ENCODE data around the gene KCNJ6. TPM values are rescaled to one million over a fixed set of nuclear protein-coding genes. Genes with fewer than 3 reads are reported as not detected.

The KCNJ6 gene
- total RNA-seq, 1 donor from 2014 or later, result 10.5 TPM

- H3K27ac Mint-ChIP-seq (ENCODE audit: unreplicated experiment), result no peak overlapping the region
- H3K27me3 Mint-ChIP-seq (ENCODE audit: unreplicated experiment), result no peaks in the 10 kb centered on the region
- DNase-seq (ENCODE audit: extremely low spot score, unreplicated experiment), result no peak
- H3K4me1 Mint-ChIP-seq (ENCODE audit: unreplicated experiment), result peaks cover 4% of the 10 kb centered on the region
- no peak for TF ChIP-seq CTCF (IDR thresholded peaks at IDR 0.05)
- peaks cover 13% of the 10 kb centered on the region for H3K9me3 Mint-ChIP-seq (ENCODE audit: unreplicated experiment)
- H3K4me3 Mint-ChIP-seq (ENCODE audit: unreplicated experiment), result no peak overlapping the region
- H3K36me3 Mint-ChIP-seq (ENCODE audit: unreplicated experiment), result peaks cover 1% of the 10 kb centered on the region
Measured at GRCh38 chr21:37575580-37575979, 340.7 kb downstream of the KCNJ6 start.

GRCh38 chr21:37574751-37575150 is 341.5 kb downstream of the KCNJ6 start:
- no peak overlapping the region for H3K27ac Mint-ChIP-seq (ENCODE audit: unreplicated experiment)
- no peak for DNase-seq (ENCODE audit: extremely low spot score, unreplicated experiment)
- peaks cover 8% of the 10 kb centered on the region for H3K9me3 Mint-ChIP-seq (ENCODE audit: unreplicated experiment)
- H3K36me3 Mint-ChIP-seq (ENCODE audit: unreplicated experiment), result no peaks in the 10 kb centered on the region
- H3K4me1 Mint-ChIP-seq (ENCODE audit: unreplicated experiment), result no peaks in the 10 kb centered on the region
- H3K27me3 Mint-ChIP-seq (ENCODE audit: unreplicated experiment), result no peaks in the 10 kb centered on the region
- H3K4me3 Mint-ChIP-seq (ENCODE audit: unreplicated experiment), result no peak overlapping the region
- TF ChIP-seq CTCF (IDR thresholded peaks at IDR 0.05), result no peak

GRCh38 chr21:37574316-37574715 is 341.9 kb downstream of the KCNJ6 start:
- peaks cover 8% of the 10 kb centered on the region for H3K9me3 Mint-ChIP-seq (ENCODE audit: unreplicated experiment)
- TF ChIP-seq CTCF (IDR thresholded peaks at IDR 0.05), result no peak
- H3K27me3 Mint-ChIP-seq (ENCODE audit: unreplicated experiment), result no peaks in the 10 kb centered on the region
- H3K4me1 Mint-ChIP-seq (ENCODE audit: unreplicated experiment), result no peaks in the 10 kb centered on the region
- no peaks in the 10 kb centered on the region for H3K36me3 Mint-ChIP-seq (ENCODE audit: unreplicated experiment)
- H3K27ac Mint-ChIP-seq (ENCODE audit: unreplicated experiment), result no peak overlapping the region
- no peak overlapping the region for H3K4me3 Mint-ChIP-seq (ENCODE audit: unreplicated experiment)
- DNase-seq (ENCODE audit: extremely low spot score, unreplicated experiment), result no peak

GRCh38 chr21:37571442-37571841 is 344.8 kb downstream of the KCNJ6 start:
- DNase-seq (ENCODE audit: extremely low spot score, unreplicated experiment), result no peak
- Mint-ChIP-seq H3K27me3 (ENCODE audit: unreplicated experiment) (no peaks in the 10 kb centered on the region), H3K36me3 (ENCODE audit: unreplicated experiment) (no peaks in the 10 kb centered on the region), H3K27ac (ENCODE audit: unreplicated experiment) (no peak overlapping the region), H3K4me3 (ENCODE audit: unreplicated experiment) (no peak overlapping the region), H3K9me3 (ENCODE audit: unreplicated experiment) (no peaks in the 10 kb centered on the region), H3K4me1 (ENCODE audit: unreplicated experiment) (no peaks in the 10 kb centered on the region)
- no peak for TF ChIP-seq CTCF (IDR thresholded peaks at IDR 0.05)

- Mint-ChIP-seq H3K36me3 (ENCODE audit: unreplicated experiment) (no peaks in the 10 kb centered on the region), H3K9me3 (ENCODE audit: unreplicated experiment) (no peaks in the 10 kb centered on the region), H3K27me3 (ENCODE audit: unreplicated experiment) (no peaks in the 10 kb centered on the region), H3K4me1 (ENCODE audit: unreplicated experiment) (peaks cover 19% of the 10 kb centered on the region), H3K27ac (ENCODE audit: unreplicated experiment) (no peak overlapping the region), H3K4me3 (ENCODE audit: unreplicated experiment) (no peak overlapping the region)
- TF ChIP-seq CTCF (IDR thresholded peaks at IDR 0.05), result no peak
- no peak for DNase-seq (ENCODE audit: extremely low spot score, unreplicated experiment)
Measured at GRCh38 chr21:37568916-37569315, 347.3 kb downstream of the KCNJ6 start.

Measured in osteocyte (in vitro differentiated cells).